Activated T-cell treated with anti-CD3 and anti-CD28 coated beads for 24 hours (primary cell): ENCODE results near the gene RASIP1.
A peak's percentile ranks its signal among the peaks of the same experiment; 100 is the strongest.

Source experiments
- DNase-seq: peaks from one replicate; pipeline ENCODE4 v3.0.0-alpha.2; 2020; ENCODE audit warnings: low read depth

RASIP1 gene

GRCh38 chr19:48756212-48756611 is 15.8 kb upstream of the RASIP1 start:
- no peak for DNase-seq

GRCh38 chr19:48755787-48756186 is 15.4 kb upstream of the RASIP1 start:
- DNase-seq, result no peak

GRCh38 chr19:48755084-48755641 is 14.8 kb upstream of the RASIP1 start, which contains the start of gene FGF21:
Gene FGF21, plus strand, starts transcription at chr19:48755524. Its CDS starts 713 bp downstream, at chr19:48756237.
- DNase-seq, result no peak

GRCh38 chr19:48752496-48753365 is 12.3 kb upstream of the RASIP1 start, which contains the start of gene FUT1:
Gene FUT1, minus strand, starts transcription at chr19:48752641. Its CDS starts 1,360 bp downstream, at chr19:48751281.
- no peak for DNase-seq

- DNase-seq, result no peak
Measured at GRCh38 chr19:48751845-48752495, 11.6 kb upstream of the RASIP1 start.

- DNase-seq, result no peak
Measured at GRCh38 chr19:48750771-48751504, 10.5 kb upstream of the RASIP1 start.

GRCh38 chr19:48750351-48750750 is 9.9 kb upstream of the RASIP1 start:
- no peak for DNase-seq

GRCh38 chr19:48749571-48750198 is 9.3 kb upstream of the RASIP1 start:
- no peak for DNase-seq

GRCh38 chr19:48746738-48747575 is 6.5 kb upstream of the RASIP1 start, which contains the start of gene IZUMO1:
Gene IZUMO1, minus strand, starts transcription at chr19:48746909. Its CDS starts 1,050 bp downstream, at chr19:48745859.
- peak; percentile 32 for DNase-seq

- no peak for DNase-seq
Measured at GRCh38 chr19:48746110-48746509, 5.7 kb upstream of the RASIP1 start.

- peak; percentile 36 for DNase-seq
Measured at GRCh38 chr19:48745208-48745995, 5.0 kb upstream of the RASIP1 start.

GRCh38 chr19:48742096-48742495 is 1.7 kb upstream of the RASIP1 start:
- no peak for DNase-seq

- DNase-seq, result peak; percentile 30
Measured at GRCh38 chr19:48741129-48741999, 954 bp upstream of the RASIP1 start.

- no peak for DNase-seq
Measured at GRCh38 chr19:48739404-48740163, 826 bp downstream of the RASIP1 start.

GRCh38 chr19:48738557-48739403 is 1.6 kb downstream of the RASIP1 start:
- peak; percentile 86 for DNase-seq

- no peak for DNase-seq
Measured at GRCh38 chr19:48737360-48737998, 2.9 kb downstream of the RASIP1 start.
